Esophagus (tissue), 2 donors: ENCODE measurements around the gene BAMBI. TPM values are rescaled to one million over a fixed set of nuclear protein-coding genes. Genes with fewer than 3 reads are reported as not detected.

Experiments used
- H3K27ac ChIP-seq, 2 donors: one replicate each; pipeline ENCODE4 v1.5.1; 2013; ENCODE audit warnings: low read depth in 2 of 2, mild to moderate bottlenecking in 2 of 2, inconsistent platforms in 1 of 2, low read length in 1 of 2, moderate library complexity in 1 of 2
- H3K27me3 ChIP-seq, 2 donors: one replicate each; pipeline ENCODE4 v1.6.1; 2013; ENCODE audit warnings: low read length in 2 of 2, control low read depth in 1 of 2, mild to moderate bottlenecking in 1 of 2; ENCODE audit not compliant: insufficient read depth in 2 of 2, control insufficient read depth in 1 of 2
- H3K36me3 ChIP-seq, 2 donors: one replicate each; pipeline ENCODE4 v1.6.1; 2013; ENCODE audit warnings: low read length in 1 of 2; ENCODE audit not compliant: control insufficient read depth in 2 of 2, insufficient read depth in 2 of 2
- H3K4me1 ChIP-seq, 2 donors: one replicate each; pipeline ENCODE4 v1.6.1; 2013; ENCODE audit warnings: low read length in 1 of 2; ENCODE audit not compliant: control insufficient read depth in 2 of 2, insufficient read depth in 2 of 2
- H3K4me3 ChIP-seq, 2 donors: one replicate each; pipeline ENCODE4 v1.5.1; 2013; ENCODE audit warnings: low read length in 2 of 2, mild to moderate bottlenecking in 2 of 2, low read depth in 1 of 2, moderate library complexity in 1 of 2
- H3K9me3 ChIP-seq, 2 donors: one replicate each; pipeline ENCODE4 v1.6.1; 2013; ENCODE audit warnings: mild to moderate bottlenecking in 2 of 2, low read depth in 1 of 2, low read length in 1 of 2, moderate library complexity in 1 of 2; ENCODE audit not compliant: control insufficient read depth in 2 of 2, insufficient read depth in 1 of 2
- WGBS, 2 donors: extraction: QIAGEN DNeasy Blood & Tissue Kit; methylation state at CpG; one replicate each; pipeline ENCODE4 v1.1.7; 2013; 5-methylcytosine and 5-hydroxymethylcytosine counted together
- polyA plus RNA-seq, 2 donors: library from polyadenylated mRNA; stranded (reverse); fragments of 200-250 nt; gene quantifications; one replicate each; pipeline ENCODE4 v1.2.3, GENCODE V29; 2013
- donor health status: healthy with polysubstance abuse.
- donor health status: Bipolar disorder and iron deficiency.

Gene BAMBI
- polyA plus RNA-seq, 2 donors: 0.59 to 6.7 TPM

DNA sequence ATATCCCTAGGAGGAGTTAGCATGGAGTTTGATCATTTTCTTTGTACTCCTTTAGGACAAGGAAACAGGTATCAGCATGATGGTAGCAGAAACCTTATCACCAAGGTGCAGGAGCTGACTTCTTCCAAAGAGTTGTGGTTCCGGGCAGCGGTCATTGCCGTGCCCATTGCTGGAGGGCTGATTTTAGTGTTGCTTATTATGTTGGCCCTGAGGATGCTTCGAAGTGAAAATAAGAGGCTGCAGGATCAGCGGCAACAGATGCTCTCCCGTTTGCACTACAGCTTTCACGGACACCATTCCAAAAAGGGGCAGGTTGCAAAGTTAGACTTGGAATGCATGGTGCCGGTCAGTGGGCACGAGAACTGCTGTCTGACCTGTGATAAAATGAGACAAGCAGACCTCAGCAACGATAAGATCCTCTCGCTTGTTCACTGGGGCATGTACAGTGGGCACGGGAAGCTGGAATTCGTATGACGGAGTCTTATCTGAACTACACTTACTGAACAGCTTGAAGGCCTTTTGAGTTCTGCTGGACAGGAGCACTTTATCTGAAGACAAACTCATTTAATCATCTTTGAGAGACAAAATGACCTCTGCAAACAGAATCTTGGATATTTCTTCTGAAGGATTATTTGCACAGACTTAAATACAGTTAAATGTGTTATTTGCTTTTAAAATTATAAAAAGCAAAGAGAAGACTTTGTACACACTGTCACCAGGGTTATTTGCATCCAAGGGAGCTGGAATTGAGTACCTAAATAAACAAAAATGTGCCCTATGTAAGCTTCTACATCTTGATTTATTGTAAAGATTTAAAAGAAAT lies 4.8 kb downstream of the BAMBI start:
- WGBS, 2 donors: 85 to 91% methylated on average over 14 of the region's 14 CpGs
- peaks cover 0 to 2% of the 10 kb centered on the region in 2 donors for H3K27me3 ChIP-seq

DNA sequence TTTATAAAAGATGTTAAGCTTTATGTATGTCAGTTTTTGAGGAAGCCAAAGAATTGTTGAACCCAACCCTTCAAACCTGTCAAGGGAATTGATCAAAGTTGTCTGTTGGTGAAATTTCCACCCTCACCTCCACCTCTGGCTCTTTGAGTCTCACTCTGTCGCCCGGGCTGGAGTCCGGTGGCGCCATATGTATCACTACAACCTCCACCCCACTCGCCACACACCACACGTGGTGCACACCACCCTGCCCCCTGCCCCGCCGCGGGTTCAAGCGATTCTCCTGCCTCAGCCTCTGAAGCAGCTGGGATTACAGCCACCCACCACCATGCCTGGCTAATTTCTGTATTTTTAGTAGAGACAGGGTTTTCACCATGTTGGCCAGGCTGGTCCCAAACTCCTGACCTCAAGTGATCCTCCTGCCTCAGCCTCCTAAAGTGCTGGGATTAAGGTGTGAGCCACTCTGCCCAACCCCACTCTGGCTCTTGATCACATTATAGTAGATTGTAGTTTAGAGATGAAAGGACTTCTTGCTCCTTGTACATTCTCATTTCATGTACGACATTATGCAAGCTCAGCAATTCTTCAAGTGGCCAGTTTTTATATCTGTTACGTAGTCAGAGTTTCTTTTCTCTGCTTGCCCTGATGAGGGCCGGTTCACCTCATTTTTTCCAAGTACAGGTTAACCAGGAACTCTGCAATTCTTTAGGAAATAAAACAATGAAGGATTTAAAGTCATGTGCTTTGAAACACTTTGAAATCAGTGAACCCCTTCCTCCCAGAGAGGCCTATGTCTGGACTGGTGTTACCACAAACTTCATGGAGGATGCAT lies 7.0 kb downstream of the BAMBI start:
- H3K27me3 ChIP-seq: no peaks in the 10 kb centered on the region
- no peak overlapping the region for H3K4me3 ChIP-seq
- H3K4me1 ChIP-seq: no peaks in the 10 kb centered on the region
- H3K27ac ChIP-seq: no peak overlapping the region
- whole genome bisulfite sequencing, 2 donors: 95% methylated on average over 13 of the region's 13 CpGs
- H3K36me3 ChIP-seq: no peaks in the 10 kb centered on the region
- H3K9me3 ChIP-seq: no peaks in the 10 kb centered on the region

More for the DNA sequence above, 4.8 kb downstream of the BAMBI start:
- Histone ChIP-seq H3K4me3 (no peak overlapping the region), H3K27ac (no peak overlapping the region), H3K9me3 (no peaks in the 10 kb centered on the region), H3K36me3 (no peaks in the 10 kb centered on the region), H3K4me1 (peaks cover 0 to 3% of the 10 kb centered on the region in 2 donors)

DNA sequence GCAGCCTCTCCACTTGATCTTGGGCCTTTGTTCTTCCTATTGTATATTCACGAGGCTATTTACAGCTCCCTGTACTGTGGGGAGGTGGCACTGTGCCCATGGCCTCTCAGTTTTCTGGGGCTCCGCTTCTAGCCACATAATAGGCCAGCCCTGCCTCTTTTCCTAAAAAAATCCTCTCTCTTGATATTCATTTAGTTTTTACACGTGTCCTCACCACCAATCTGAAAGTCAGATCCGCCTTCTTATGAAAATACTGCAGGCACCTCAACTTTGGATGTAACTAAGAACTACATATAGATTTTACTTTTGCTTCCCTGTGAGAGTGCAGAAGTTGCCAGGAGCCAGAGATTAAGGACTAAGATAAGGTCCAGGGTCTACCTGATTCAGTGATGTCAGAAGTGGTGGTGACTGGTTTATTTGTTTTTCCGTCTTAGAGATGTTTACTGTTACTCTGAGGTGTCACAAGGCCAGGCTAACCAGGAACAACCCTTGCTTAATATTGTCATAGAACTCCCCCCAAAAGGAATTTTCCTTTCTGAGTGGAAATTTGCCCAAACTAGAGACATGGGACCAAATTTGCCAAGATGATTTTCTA lies 7.8 kb downstream of the BAMBI start:
- Histone ChIP-seq H3K27me3 (no peaks in the 10 kb centered on the region), H3K4me1 (no peaks in the 10 kb centered on the region), H3K27ac (no peak overlapping the region), H3K9me3 (no peaks in the 10 kb centered on the region), H3K36me3 (no peaks in the 10 kb centered on the region), H3K4me3 (no peak overlapping the region)
- WGBS, 2 donors: 85% methylated on average over 5 of the region's 5 CpGs

DNA sequence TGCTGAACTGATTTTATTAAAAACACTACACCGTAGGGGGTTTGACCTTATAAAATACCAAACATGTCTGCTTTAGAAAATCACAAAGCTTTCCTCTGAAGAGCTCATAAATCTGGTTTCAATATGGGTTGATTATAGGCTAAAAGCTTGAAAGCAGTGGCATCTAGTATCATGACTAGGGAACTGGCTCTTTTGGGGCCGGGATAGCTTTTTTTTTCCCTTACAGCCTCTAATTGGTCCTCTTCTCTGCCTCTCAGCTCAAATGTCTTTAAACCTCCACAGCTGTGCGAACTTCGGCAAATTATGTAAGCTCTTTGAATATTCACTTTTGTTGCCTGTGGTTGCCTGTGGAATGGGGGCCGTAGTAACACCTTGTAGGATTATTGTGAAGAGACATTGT lies 8.4 kb downstream of the BAMBI start:
- 92 to 93% methylated on average over 5 of the region's 5 CpGs for WGBS, 2 donors
- Histone ChIP-seq H3K27ac (no peak overlapping the region), H3K9me3 (no peaks in the 10 kb centered on the region), H3K27me3 (no peaks in the 10 kb centered on the region), H3K36me3 (no peaks in the 10 kb centered on the region), H3K4me3 (no peak overlapping the region), H3K4me1 (no peaks in the 10 kb centered on the region)

DNA sequence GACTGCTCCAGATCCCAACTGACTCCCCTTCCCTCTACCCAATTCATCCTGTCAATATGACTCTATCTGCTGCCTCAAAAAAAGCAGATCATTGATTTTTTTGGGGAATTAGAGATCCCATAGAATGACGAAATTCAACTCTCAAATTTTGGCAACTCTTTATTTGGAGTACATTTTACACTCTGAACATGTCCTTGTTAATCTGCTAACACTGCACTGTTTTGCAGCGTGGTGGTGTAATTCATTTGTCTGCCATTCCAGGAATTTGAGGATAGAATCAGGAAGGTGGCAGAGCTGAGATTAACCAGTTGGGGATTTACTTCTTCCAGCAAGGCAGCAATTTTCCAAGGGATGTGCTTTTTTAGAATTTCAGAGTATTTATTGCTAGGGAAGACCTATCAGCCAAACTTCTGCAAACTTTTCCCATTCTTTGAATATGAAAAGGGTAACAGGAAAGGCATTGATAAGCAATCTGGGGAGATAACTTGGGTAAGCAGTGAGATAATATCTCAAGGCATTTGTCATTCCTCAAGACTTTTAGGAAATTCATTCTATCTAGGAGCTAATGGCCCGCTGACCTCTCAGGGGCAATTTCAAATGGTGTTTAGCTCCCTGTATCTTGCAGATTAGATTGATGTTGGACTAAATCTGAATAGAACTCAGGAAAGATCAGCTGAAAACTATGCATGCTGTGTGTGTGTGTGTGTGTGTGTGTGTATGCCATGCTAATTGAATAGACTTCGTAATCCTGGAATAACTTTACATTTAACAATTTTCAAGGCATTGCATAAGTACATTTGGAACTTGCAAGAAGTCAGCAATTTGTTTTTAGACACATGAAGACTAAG lies 9.7 kb downstream of the BAMBI start:
- WGBS, 2 donors: 72 to 83% methylated on average over 4 of the region's 4 CpGs
- no peaks in the 10 kb centered on the region for H3K27me3 ChIP-seq
- no peaks in the 10 kb centered on the region for H3K4me1 ChIP-seq
- no peak overlapping the region for H3K4me3 ChIP-seq
- no peaks in the 10 kb centered on the region for H3K36me3 ChIP-seq
- H3K9me3 ChIP-seq: no peaks in the 10 kb centered on the region
- no peak overlapping the region for H3K27ac ChIP-seq

DNA sequence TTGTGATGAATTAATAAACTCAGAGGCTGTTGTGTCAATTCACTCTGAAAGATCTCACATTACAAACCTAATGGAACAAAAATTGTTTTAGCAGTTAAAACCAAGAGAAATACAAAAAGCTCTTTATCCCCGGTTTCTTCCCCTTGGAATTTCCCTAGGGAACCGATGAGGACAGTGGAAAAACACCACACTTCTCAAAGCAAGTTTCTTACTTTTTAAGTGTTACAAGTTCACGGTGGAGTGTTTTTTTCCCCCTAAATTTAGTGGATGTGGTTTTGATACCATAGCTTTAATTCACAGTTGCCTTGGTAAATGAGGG lies 10.3 kb downstream of the BAMBI start:
- no peaks in the 10 kb centered on the region for H3K27me3 ChIP-seq
- WGBS, 2 donors: 66 to 69% methylated on average over 3 of the region's 3 CpGs
- H3K4me3 ChIP-seq: no peak overlapping the region
- H3K36me3 ChIP-seq: no peaks in the 10 kb centered on the region
- H3K4me1 ChIP-seq: no peaks in the 10 kb centered on the region
- H3K27ac ChIP-seq: no peak overlapping the region
- H3K9me3 ChIP-seq: no peaks in the 10 kb centered on the region

DNA sequence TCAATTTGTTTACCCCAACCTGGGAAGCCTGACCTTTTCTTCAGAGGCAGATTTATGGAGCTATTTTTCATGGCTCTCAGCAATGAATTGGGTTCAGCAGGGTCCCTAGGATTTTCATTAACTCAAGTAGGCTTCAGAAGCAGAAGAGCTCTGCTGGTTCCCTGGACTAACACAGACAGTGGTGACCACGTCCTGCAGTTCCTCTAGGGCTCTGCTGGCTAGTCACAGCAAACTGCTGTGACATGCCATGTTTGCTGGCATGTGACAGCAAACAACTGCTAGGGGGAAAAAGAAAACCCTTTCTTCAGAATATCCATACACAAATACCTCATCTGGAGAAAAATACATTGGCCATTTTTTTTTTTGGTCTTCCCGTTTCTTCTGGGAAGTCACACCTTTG lies 13.2 kb downstream of the BAMBI start:
- Histone ChIP-seq H3K9me3 (no peaks in the 10 kb centered on the region), H3K4me1 (no peaks in the 10 kb centered on the region), H3K27ac (no peak overlapping the region), H3K27me3 (no peaks in the 10 kb centered on the region), H3K36me3 (no peaks in the 10 kb centered on the region), H3K4me3 (no peak overlapping the region)
- WGBS, 2 donors: 73 to 74% methylated on average over 2 of the region's 2 CpGs

DNA sequence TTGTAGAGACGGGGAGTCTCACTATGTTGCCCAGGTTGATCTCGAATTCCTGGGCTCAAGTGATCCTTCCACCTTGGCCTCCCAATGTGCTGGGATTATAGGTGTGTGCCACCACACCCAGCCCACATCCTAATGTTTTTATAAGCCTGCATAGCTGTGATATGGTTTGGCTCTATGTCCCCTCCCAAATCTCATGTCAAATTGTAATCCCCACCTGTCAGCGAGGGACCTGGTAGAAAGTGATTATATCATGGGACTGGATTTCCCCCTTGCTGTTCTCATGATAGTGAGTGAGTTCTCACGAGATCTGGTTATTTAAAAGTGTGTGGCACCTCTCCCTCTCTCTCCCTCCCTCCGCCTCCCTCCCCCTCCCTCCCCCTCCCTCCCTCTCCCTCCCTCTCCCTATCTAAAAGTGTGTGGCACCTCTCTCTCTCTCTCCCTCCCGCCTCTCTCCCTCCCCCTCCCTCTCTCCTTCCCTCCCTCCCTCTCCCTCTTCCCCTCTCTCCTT lies 13.9 kb downstream of the BAMBI start:
- H3K36me3 ChIP-seq: no peaks in the 10 kb centered on the region
- no peaks in the 10 kb centered on the region for H3K27me3 ChIP-seq
- H3K4me3 ChIP-seq: no peak overlapping the region
- no peak overlapping the region for H3K27ac ChIP-seq
- 79 to 88% methylated on average over 4 to 5 of the region's 6 CpGs for WGBS, 2 donors
- no peaks in the 10 kb centered on the region for H3K9me3 ChIP-seq
- H3K4me1 ChIP-seq: no peaks in the 10 kb centered on the region

DNA sequence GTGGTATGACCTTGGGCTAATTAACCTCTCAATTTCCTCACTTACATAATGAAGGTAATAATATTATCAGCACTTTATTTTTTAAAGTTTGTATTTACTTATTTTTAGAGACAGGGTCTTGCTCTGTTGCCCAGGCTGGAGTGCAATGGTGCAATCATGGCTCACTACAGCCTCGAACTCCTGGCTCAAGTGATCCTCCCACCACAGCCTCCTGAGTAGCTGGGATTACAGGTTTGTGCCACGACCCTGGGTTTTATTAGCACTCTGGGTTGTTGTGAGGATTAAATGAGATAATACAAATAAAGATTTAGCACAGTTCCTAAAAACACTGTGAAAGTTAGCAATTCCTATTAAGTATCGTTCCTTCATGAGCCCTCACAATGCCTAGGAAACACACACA lies 14.7 kb downstream of the BAMBI start:
- Histone ChIP-seq H3K36me3 (no peaks in the 10 kb centered on the region), H3K27ac (no peak overlapping the region), H3K4me1 (no peaks in the 10 kb centered on the region), H3K4me3 (no peak overlapping the region), H3K27me3 (no peaks in the 10 kb centered on the region), H3K9me3 (no peaks in the 10 kb centered on the region)
- WGBS, 2 donors: 81 to 92% methylated on average over 3 of the region's 3 CpGs
